ENCODE results near the gene IL20.
A peak's percentile ranks its signal among the peaks of the same experiment; 100 is the strongest.

IL20 gene

GRCh38 chr1:206904423-206905142 is 39.2 kb downstream of the IL20 start:
- DNase-seq, result no peak

GRCh38 chr1:206905295-206906164 is 40.1 kb downstream of the IL20 start:
- peak in 1 of 2 experiments; percentile 66 for DNase-seq

- no peak for DNase-seq
Observed at GRCh38 chr1:206907304-206907991, 42.0 kb downstream of the IL20 start.

GRCh38 chr1:206908038-206908437 is 42.6 kb downstream of the IL20 start:
- DNase-seq, result no peak

- DNase-seq, result peak in 1 of 2 experiments; percentile 57
Observed at GRCh38 chr1:206909161-206909882, 43.9 kb downstream of the IL20 start.

GRCh38 chr1:206909883-206910318 is 44.5 kb downstream of the IL20 start:
- no peak for DNase-seq

GRCh38 chr1:206911064-206911663 is 45.7 kb downstream of the IL20 start:
- DNase-seq, result peak in 1 of 2 experiments; percentile 44

GRCh38 chr1:206912445-206913095 is 47.1 kb downstream of the IL20 start:
- peak; percentile 67 to 74 for DNase-seq

GRCh38 chr1:206913766-206914537 is 48.5 kb downstream of the IL20 start:
- no peak for DNase-seq

GRCh38 chr1:206915030-206915735 is 49.8 kb downstream of the IL20 start:
- DNase-seq, result no peak

GRCh38 chr1:206916000-206916709 is 50.7 kb downstream of the IL20 start:
- no peak for DNase-seq

GRCh38 chr1:206918076-206918475 is 52.7 kb downstream of the IL20 start:
- no peak for DNase-seq

Measured in activated CD4-positive, alpha-beta T cell treated with anti-CD3 and anti-CD28 coated beads, Interleukin-2, amount 50 U/mL, for 48 hours (primary cell).